A673 (cell line): ENCODE measurements around the gene EPS15.

ENCODE experiments used
- CTCF ChIP-seq: fragments of 300-800, 200-600 bp; sonication (generic); conservative IDR thresholded peaks from 2 replicates; pipeline ENCODE4 v1.5.1; 2017; ENCODE audit warnings: low read depth, mild to moderate bottlenecking, antibody characterized with exemption, low read length, moderate library complexity, mixed read lengths
- EZH2 ChIP-seq: fragments of 200-600 bp; sonication (generic); IDR thresholded peaks from 2 replicates; pipeline ENCODE4 v1.6.1; 2017; ENCODE audit warnings: borderline replicate concordance, low read depth, mild to moderate bottlenecking, mixed read lengths, antibody characterized with exemption, low read length; ENCODE audit not compliant: poor library complexity, severe bottlenecking

DNA sequence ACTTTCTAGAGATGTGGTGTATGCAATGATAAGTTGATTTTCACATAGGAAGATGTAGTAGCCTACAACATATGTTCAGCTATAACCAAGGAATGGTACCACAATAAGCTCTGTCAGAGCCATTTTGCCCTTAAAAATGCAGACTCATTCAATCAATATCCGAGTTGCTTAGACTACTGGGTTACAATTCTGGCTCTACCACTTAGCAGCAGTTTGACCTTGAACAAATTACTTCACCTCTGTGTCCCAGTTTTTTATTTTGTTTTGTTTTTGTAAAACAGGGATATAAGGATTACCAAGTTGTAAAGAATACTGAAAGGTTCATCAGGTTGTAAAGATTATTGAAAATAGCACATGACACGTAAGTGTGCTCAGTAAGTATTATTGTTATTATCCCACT lies 9.3 kb downstream of the EPS15 start:
- TF ChIP-seq CTCF (no peak), EZH2 (no peak)
